Measurements from ENCODE around the gene CHIC2.

- TF ChIP-seq CTCF (IDR thresholded peaks at IDR 0.05; ENCODE audit: low read depth, low read length) (no peak), EZH2phosphoT487 (IDR thresholded peaks at IDR 0.05; ENCODE audit: low read depth) (no peak)
Observed at GRCh38 chr4:53963781-53964180, 100.6 kb downstream of the CHIC2 start.
